Astrocyte (in vitro differentiated cells and primary cell): Measurements from ENCODE around the gene SLC6A16. TPM values are rescaled to one million over a fixed set of nuclear protein-coding genes. Genes with fewer than 3 reads are reported as not detected.

Experiments used
- DNase-seq: peaks from one replicate; pipeline ENCODE4 v3.0.0-alpha.2; 2010; ENCODE audit warnings: low read depth
- FAIRE-seq: peaks from 2 replicates; lab custom pipeline; 2011; peaks lifted over from hg19 to GRCh38; lab: Jason Lieb, UNC
- H2AFZ ChIP-seq: 2 replicates; pipeline ENCODE4 v1.6.0; 2012; ENCODE audit warnings: low read depth, low read length, inconsistent platforms
- H3K27ac ChIP-seq: 2 replicates; pipeline ENCODE4 v1.5.1; 2011; ENCODE audit warnings: low read depth, low read length, inconsistent platforms
- H3K27me3 ChIP-seq: 2 replicates; pipeline ENCODE4 v1.6.0; 2011; ENCODE audit warnings: low read length, inconsistent platforms; ENCODE audit not compliant: insufficient read depth
- H3K36me3 ChIP-seq: 2 replicates; pipeline ENCODE4 v1.5.1; 2011; ENCODE audit warnings: low read length, inconsistent platforms; ENCODE audit not compliant: insufficient read depth
- H3K4me1 ChIP-seq: 2 replicates; pipeline ENCODE4 v1.5.1; 2011; ENCODE audit warnings: low read length, inconsistent platforms; ENCODE audit not compliant: insufficient read depth
- H3K4me2 ChIP-seq: 2 replicates; pipeline ENCODE4 v1.6.0; 2012; ENCODE audit warnings: low read length, inconsistent platforms
- H3K4me3 ChIP-seq: 2 replicates; pipeline ENCODE4 v1.5.1; 2011; ENCODE audit warnings: low read depth, mild to moderate bottlenecking, low read length, inconsistent platforms; ENCODE audit not compliant: insufficient read depth
- H3K79me2 ChIP-seq: 2 replicates; pipeline ENCODE4 v1.6.0; 2012; ENCODE audit warnings: mild to moderate bottlenecking, low read length, inconsistent platforms; ENCODE audit not compliant: insufficient read depth
- H3K9ac ChIP-seq: 2 replicates; pipeline ENCODE4 v1.6.0; 2012; ENCODE audit warnings: mild to moderate bottlenecking, low read length, inconsistent platforms
- H3K9me3 ChIP-seq: 2 replicates; pipeline ENCODE4 v1.5.1; 2012; ENCODE audit warnings: low read depth, mild to moderate bottlenecking, low read length, inconsistent platforms; ENCODE audit not compliant: insufficient read depth
- H4K20me1 ChIP-seq: 2 replicates; pipeline ENCODE4 v1.6.0; 2012; ENCODE audit warnings: low read length, inconsistent platforms; ENCODE audit not compliant: insufficient read depth
- H3K27ac Mint-ChIP-seq: one replicate; pipeline ENCODE4 v1.8.0; 2021; ENCODE audit warnings: mild to moderate bottlenecking, mixed read lengths; ENCODE audit not compliant: unreplicated experiment
- H3K27me3 Mint-ChIP-seq: one replicate; pipeline ENCODE4 v1.8.0; 2021; ENCODE audit warnings: low read depth, mixed read lengths; ENCODE audit not compliant: unreplicated experiment
- H3K36me3 Mint-ChIP-seq: one replicate; pipeline ENCODE4 v1.8.0; 2021; ENCODE audit warnings: low read depth, mixed read lengths; ENCODE audit not compliant: unreplicated experiment
- H3K4me1 Mint-ChIP-seq: one replicate; pipeline ENCODE4 v1.8.0; 2021; ENCODE audit warnings: low read depth, mixed read lengths; ENCODE audit not compliant: unreplicated experiment
- H3K4me3 Mint-ChIP-seq: one replicate; pipeline ENCODE4 v1.8.0; 2021; ENCODE audit warnings: mild to moderate bottlenecking, moderate library complexity, mixed read lengths; ENCODE audit not compliant: unreplicated experiment
- H3K9me3 Mint-ChIP-seq: one replicate; pipeline ENCODE4 v1.8.0; 2021; ENCODE audit warnings: mild to moderate bottlenecking, mixed read lengths; ENCODE audit not compliant: unreplicated experiment
- CTCF ChIP-seq: IDR thresholded peaks from 2 replicates; pipeline ENCODE4 v1.5.1; 2011; ENCODE audit warnings: low read depth, mild to moderate bottlenecking, inconsistent platforms, low read length, moderate library complexity; ENCODE audit not compliant: insufficient read depth
- EZH2 ChIP-seq: IDR thresholded peaks from 2 replicates; pipeline ENCODE4 v1.6.1; 2012; ENCODE audit warnings: mild to moderate bottlenecking, low read length, inconsistent platforms; ENCODE audit not compliant: insufficient read depth
- total RNA-seq: library from RNA; stranded (reverse); gene quantifications from 2 replicates; pipeline ENCODE4 v1.2.1, GENCODE V29; 2021

The SLC6A16 gene
- total RNA-seq, 1 donor from 2014 or later, result 4.6 TPM

GRCh38 chr19:49318296-49318695 lies 6.7 kb downstream of the SLC6A16 start:
- no peaks in the 10 kb centered on the region for H3K36me3 ChIP-seq
- H3K9me3 ChIP-seq, result no peaks in the 10 kb centered on the region
- H2AFZ ChIP-seq, result no peak overlapping the region
- no peak for TF ChIP-seq EZH2
- no peak for TF ChIP-seq CTCF
- no peak for FAIRE-seq
- H3K4me2 ChIP-seq, result no peak overlapping the region
- peaks cover 34% of the 10 kb centered on the region for H3K36me3 Mint-ChIP-seq
- no peak overlapping the region for H3K9ac ChIP-seq
- no peak overlapping the region for H3K4me3 ChIP-seq
- no peaks in the 10 kb centered on the region for H4K20me1 ChIP-seq
- H3K9me3 Mint-ChIP-seq, result peaks cover 19% of the 10 kb centered on the region
- no peaks in the 10 kb centered on the region for H3K79me2 ChIP-seq
- no peak overlapping the region for H3K27ac Mint-ChIP-seq
- H3K27me3 Mint-ChIP-seq, result no peaks in the 10 kb centered on the region
- DNase-seq, result no peak
- no peaks in the 10 kb centered on the region for H3K4me1 Mint-ChIP-seq
- no peak overlapping the region for H3K27ac ChIP-seq
- H3K27me3 ChIP-seq, result no peaks in the 10 kb centered on the region
- no peak overlapping the region for H3K4me3 Mint-ChIP-seq
- no peaks in the 10 kb centered on the region for H3K4me1 ChIP-seq

GRCh38 chr19:49316284-49316683 lies 8.7 kb downstream of the SLC6A16 start:
- Histone ChIP-seq H3K9me3 (no peaks in the 10 kb centered on the region), H3K4me1 (no peaks in the 10 kb centered on the region), H3K79me2 (no peaks in the 10 kb centered on the region), H4K20me1 (no peaks in the 10 kb centered on the region), H3K27ac (no peak overlapping the region), H3K4me2 (no peak overlapping the region), H3K36me3 (no peaks in the 10 kb centered on the region), H3K9ac (no peak overlapping the region), H3K4me3 (no peak overlapping the region), H2AFZ (no peak overlapping the region), H3K27me3 (no peaks in the 10 kb centered on the region)
- peaks cover 33% of the 10 kb centered on the region for H3K36me3 Mint-ChIP-seq
- TF ChIP-seq EZH2, result no peak
- TF ChIP-seq CTCF, result no peak
- H3K4me1 Mint-ChIP-seq, result no peaks in the 10 kb centered on the region
- H3K9me3 Mint-ChIP-seq, result peaks cover 13% of the 10 kb centered on the region
- no peak for DNase-seq
- no peak overlapping the region for H3K27ac Mint-ChIP-seq
- H3K4me3 Mint-ChIP-seq, result no peak overlapping the region
- FAIRE-seq, result no peak
- no peaks in the 10 kb centered on the region for H3K27me3 Mint-ChIP-seq

GRCh38 chr19:49315111-49315510 lies 9.9 kb downstream of the SLC6A16 start:
- H3K36me3 ChIP-seq, result no peaks in the 10 kb centered on the region
- no peak for DNase-seq
- H3K4me3 ChIP-seq, result no peak overlapping the region
- H3K9ac ChIP-seq, result no peak overlapping the region
- H3K27me3 Mint-ChIP-seq, result no peaks in the 10 kb centered on the region
- H3K27ac ChIP-seq, result no peak overlapping the region
- no peaks in the 10 kb centered on the region for H3K4me1 Mint-ChIP-seq
- no peak overlapping the region for H2AFZ ChIP-seq
- no peak overlapping the region for H3K4me2 ChIP-seq
- no peak overlapping the region for H3K27ac Mint-ChIP-seq
- H3K36me3 Mint-ChIP-seq, result peaks cover 37% of the 10 kb centered on the region
- H3K79me2 ChIP-seq, result no peaks in the 10 kb centered on the region
- no peak for TF ChIP-seq EZH2
- TF ChIP-seq CTCF, result no peak
- H3K4me1 ChIP-seq, result no peaks in the 10 kb centered on the region
- H3K9me3 Mint-ChIP-seq, result peaks cover 13% of the 10 kb centered on the region
- H3K27me3 ChIP-seq, result no peaks in the 10 kb centered on the region
- H3K9me3 ChIP-seq, result no peaks in the 10 kb centered on the region
- no peak for FAIRE-seq
- no peak overlapping the region for H3K4me3 Mint-ChIP-seq
- H4K20me1 ChIP-seq, result no peaks in the 10 kb centered on the region
